GM21515 (cell line): ENCODE measurements around the gene HOXA5.

Experiments
- ATAC-seq: cut with Tn5 transposase; IDR thresholded peaks from one replicate; pipeline ENCODE4 v1.9.1; 2021; ENCODE audit not compliant: unreplicated experiment

HOXA5 gene

DNA sequence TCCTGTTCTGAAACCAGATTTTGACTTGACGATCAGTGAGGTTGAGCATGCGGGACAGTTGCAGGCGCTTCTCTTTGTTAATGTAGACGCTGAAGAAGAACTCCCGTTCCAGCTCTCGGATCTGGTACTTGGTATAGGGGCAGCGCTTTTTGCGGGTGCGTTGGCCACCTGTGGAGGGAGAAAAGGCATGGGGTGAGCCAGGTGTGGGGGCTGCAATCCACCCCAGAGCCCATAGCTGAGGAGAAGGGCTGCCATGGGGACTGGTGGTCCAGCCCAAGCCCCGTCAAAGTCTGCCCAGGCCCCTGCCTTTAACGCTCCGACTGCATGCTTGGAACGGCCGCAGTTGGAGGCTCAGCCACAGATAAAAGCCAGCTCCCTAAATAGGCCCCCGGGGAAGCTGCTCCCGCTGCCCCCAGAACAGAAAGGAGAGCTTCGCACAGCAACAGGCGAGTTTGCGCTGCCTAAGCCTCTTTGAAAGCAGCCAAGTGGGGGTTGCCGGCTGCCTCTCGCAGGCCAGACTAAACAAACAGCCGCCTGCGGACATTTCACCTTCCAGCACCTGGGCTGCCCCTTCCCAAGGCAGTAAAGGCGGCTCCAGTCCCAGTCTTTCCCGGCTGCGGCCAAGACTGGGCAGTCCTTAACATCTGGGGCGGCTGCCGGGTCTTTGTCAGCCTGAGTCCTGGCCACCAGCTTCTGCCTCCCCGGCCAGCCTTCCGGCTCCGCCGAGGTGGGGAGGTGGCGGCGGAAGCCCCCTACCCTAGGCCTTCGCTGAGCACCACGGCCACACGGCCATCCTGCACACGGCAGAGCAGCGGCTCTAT, 39.6 kb upstream of the HOXA5 start:
- ATAC-seq = no peak

DNA sequence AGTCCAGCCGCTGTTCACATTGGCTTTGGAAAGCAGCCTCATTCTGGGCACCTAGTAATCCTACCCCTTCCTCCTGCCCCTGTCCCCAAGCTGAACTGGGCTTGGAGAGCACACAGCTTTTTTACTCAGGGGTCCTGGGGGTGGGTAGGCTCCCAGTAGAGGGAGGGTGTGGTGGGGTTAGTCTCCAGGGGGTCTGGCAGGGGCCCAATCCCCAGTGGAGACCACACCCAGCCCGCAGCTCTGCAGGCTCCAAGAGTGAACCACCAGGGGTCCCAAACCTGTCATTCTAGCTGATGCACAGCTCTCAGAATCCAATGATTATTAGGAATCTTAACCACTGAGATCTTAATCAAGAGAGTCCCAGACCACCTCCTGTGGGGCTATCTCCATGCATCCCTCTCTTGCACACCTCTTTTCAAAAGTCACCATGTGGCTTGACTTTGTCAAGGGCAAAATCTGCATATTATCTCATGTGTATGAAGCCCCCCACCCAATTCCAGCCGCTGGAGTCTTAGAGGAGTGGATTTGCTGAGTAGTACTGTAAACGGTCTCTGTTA, 38.9 kb upstream of the HOXA5 start:
- no peak for ATAC-seq

DNA sequence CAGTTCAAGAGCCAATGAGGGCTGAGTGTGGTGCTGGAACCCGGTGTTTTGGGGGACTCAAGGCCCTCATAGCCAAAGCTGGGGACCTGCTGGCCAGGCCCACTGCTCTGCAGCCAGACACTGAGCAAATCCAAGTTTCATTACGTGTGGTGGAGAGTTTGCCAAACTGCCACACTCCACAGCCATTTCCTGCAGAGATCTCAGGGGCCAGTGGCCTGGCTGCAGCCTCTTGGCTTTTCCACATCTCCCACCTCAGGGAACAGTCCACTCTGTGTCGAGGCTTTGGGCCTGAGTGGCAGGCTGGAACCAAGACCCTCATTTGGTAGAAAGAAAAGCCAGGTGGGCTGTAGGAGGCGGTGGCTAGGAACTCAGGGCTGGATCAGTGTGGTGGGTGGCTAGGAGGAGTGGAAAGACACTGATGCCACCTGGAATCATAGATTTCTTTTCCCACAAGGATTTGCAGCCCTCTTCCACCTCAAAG, 38.4 kb upstream of the HOXA5 start:
- ATAC-seq = no peak

DNA sequence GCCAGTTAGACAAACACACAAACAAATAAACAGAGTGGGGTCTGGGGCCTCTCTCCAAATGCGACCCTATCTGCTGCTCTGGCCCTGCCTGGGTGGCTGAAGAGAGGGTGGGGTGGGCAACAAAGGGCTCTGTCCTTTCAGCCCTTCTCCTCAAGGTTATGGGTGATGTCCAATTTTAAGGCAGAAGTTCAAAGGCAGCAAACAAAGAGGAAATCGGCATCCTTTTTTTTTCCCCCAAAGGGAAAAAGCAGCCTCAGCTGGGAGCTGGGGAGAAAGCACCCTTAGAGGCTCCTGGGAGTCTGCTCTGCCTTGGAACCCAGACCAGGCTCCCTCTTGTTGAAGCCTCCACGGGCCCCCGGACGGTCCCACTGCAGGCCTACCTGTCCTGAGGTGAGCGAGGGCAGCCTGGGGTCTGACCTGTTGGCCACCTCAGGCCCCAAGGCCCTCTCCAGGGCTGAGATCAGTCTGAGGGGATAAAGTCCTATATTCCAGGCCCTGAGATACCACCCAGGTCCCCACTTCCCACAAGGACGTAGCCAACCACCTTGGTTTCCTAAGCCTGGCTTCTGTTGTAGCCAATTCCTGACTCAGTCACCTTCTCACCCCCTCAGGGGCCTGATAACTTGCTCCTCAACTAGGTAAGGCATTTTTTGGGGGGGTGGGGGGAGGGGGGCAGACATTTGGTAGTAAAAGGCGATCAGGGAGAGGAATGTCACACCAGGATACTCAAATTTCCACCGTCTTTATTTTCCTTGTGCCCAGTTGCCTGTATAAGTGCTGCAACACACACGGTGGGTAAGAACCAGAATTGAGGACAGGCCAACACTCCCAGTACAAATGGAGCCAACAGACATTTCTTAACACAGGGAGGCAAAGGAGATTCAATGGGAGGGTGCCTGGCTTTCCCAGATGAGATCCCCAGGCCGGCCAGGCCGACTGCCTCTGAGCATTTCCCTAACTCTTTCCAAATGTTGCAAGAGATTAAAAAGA, 37.2 kb upstream of the HOXA5 start:
- no peak for ATAC-seq

DNA sequence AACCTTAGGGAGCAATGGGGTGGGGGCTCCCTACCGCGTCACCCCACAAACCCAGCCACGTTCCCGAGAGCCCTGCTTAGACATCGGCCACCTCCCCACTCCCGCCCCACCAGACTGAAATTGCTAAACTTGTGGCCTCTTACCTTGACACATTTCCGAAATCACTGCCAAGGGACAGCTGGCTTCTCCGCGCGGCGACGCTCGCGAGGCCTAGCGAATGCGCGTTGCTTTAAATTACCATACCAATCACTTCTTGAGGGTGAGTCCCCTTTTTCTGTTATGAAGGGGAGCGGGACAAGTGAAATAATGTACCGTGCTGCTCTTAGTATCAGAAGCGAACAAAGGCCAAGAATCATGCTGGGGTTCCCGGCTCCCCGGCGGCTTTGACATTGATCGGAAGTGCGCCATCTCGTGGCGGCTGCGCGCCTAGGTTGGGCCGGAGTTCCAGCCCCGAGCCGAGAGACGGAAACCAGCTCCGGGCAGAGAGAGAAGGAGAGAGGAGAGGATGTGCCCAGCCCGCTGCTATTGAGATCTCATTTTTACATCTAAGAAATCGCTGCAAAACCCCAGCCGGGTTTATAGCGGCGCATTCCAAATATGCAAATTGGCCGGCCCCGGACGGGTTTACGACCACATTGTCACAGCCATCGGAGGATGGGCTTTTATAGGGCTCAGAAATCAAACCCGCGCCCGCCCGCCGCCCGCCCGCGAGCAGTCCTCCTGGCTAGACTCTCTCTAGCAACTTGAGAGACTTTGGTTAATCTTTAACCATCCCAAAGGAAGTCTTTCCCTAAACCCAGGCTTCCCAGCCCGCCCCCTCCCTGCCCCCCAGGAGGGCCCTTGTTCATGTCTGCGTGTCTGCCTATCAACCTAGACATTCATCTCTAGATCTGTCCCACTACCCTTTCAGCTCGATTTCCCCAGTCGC, 36.3 kb upstream of the HOXA5 start:
- no peak for ATAC-seq

DNA sequence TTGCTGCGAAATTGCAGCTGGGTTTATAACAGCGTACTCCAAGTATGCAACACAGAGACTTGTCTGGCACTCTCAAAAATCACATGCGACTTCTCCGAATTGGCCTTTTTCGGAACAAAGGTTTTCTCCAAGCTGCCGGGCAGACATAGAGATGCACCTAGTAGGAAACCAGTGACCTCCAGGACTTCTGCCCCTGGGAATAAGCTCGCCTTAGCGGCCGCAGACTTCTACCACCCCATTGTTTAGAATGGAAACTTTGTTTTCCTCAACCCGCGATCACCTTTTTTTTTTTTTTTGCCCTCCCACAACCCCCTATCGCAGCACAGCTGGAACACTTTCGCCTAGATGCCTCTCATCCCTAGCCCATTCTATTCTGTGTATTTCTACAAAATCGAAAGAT, 35.5 kb upstream of the HOXA5 start:
- ATAC-seq = no peak

DNA sequence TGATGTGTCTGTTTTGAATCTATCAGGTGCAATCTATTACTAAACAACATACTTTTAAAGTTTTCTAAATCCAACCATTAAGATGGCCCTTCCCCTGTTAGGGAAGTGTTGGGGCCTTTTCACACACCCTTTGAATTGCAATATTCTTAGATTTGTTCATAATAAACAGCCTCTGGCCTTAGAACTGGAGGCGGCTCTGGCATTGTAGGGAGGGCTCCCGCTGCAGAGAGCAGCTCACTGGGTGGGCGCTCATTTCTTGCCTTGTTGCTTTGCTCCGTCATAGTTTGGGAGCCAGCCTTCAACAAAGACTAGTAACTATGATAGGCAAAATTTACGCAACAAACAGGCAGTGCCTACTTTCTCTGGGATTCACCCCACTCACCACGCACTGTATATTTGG, 34.9 kb upstream of the HOXA5 start:
- ATAC-seq = no peak

DNA sequence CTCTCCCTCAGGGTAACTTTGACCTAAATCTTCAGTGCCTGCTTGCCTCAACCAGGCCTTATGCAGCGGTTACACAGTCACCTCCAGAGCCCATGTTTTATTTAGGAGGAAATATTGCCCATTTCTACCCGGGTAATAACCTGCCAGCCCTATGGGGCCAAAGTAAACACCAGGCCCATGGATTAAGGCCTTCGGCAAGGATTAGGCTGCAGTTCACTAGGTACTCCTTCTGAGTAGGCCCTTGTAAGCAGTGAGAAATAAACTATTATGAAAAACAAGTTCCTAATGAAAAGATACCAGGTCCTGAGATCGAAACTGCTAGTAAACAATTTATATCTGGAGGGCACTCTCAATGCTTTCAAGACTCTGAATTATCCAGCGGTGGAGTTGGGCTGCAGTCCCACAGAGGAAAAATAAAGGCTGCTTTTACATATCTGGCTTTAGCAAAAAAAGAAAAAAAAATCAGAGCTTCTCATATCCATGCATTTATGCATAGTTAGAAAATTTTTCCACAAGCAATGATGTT, 34.4 kb upstream of the HOXA5 start:
- ATAC-seq = no peak

DNA sequence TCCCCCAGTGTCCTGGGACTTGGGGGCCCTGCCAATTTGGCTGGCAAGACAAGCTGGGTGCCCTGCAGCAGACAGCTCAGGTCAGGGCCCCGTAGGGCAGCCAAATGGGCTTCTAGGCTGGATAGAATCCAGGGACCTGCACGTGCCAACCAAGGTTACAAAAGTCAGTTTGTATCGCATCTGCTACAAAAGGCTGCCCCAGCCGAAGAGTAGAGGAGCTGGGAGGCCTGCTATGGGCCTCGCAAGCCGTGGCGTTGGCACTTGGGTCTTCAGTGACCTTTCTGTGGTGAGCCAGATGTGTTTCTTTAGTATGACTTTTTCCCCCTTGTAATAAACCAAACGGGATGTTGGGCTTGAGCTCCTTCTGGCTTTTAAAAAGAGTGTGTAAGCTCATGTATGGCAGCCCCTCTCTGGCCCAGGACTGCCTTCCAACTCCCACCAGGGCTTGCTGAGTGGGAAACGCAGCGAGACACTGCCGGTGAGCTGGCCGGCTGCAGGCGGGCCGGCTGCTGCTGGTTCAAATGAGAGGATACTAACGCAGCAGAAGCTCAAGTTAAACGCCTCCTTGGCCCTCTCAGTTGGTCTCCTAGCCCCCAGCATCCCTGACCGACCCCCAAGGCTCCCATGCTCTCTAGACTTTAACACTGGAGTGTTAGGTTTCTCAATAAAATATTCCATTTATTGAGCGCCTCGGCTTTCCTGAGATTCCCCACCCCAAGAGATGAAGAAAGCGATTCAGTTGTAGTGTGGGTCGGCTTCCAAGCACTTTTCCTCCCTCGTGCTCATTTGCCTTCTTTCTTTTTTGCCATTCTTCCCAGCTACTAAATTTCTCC, 33.7 kb upstream of the HOXA5 start:
- no peak for ATAC-seq

DNA sequence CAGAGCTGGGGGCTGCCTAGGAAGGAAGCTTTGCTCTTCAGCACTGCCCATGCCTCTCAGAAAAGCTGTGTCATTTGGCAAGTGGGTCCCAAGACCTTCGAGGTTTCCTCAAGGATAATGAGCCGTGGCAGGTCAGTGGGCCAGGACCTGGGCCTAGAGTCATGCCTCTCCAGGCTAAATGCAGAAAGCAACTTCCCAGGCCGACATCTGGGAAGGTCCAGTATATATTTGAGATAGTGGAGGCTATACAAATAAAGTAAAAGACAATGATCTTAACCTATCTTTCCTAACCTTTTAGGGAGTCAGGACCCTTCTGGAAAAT, 33.0 kb upstream of the HOXA5 start:
- ATAC-seq = no peak

DNA sequence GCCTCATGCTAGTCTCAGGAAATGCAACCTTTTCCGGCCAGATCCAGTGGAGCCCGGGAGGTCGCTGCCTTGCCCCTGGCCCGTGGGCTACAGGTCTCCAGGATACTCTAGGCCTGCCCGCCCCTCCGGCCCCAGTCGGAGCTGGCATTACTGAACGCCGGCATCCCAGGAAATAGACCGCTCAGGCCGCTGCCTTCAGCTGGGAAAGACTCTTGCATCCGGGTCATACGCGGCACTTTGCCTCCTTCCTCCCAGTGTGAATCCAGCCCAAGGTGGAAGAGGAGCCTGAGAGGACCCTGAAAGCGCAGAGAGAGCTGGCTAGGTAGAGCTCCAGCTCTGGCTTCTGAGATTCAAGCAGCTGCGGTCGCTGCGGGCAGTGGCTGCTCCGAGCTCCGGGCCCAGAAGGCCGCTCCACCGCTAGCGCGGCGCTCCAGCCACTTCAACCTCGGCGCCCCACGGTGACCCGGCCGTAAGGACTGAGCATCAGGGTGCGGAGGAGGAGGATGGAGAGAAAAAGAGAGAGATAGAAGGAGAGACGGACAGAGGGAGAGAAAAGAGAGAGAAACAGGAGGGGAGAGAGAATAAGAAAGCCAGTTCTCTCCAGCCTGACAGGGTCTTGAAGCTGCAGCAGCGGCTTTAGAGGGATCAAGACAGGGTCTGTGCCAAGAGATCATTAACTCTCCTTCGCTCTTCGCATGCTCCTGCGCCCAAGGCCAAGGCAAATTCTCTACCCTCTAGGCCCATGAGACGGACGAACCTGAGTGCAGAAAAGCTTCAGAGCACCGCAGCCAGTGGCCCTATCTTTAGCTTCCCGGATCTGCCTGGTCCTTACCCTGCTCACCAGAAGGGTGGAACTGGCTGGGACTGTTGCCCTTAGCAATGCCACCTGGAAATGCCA, 32.4 kb upstream of the HOXA5 start:
- no peak for ATAC-seq

DNA sequence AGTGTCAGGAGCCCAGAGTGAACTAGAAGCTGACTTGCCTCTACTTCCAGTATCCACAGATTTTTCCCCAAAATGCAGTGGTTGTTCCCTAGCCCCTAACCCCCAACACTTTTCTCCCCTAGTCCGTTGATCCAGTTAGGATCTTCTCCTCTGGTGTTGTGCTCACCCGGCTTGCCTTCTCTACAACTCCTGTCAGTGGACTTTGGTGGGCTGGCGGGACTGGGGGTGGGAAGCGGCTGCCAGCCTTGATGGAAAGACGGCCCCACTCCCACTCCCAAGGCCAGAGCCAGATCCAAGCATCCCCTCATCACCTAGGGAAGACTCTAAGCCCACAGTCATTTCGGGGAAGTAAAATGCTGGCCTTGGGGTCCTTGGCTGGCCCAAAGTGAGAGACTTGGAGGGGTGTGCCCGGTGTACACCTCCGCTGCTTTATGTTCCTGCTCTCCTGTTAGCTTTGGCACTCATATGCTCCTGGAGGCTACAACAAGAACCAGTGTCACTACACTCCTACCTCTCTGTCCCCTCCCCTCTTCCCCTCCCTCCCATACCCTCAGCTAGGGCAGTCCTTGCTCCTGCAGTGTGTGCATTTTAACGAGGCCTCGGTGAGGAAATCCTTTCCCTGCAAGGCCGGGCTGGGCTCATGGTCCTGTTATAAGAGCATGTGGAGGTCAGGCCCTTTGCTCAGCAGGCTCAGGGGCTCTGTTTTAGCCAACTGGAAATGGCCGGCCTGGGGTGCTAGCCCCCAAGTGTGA, 31.6 kb upstream of the HOXA5 start:
- ATAC-seq = no peak

DNA sequence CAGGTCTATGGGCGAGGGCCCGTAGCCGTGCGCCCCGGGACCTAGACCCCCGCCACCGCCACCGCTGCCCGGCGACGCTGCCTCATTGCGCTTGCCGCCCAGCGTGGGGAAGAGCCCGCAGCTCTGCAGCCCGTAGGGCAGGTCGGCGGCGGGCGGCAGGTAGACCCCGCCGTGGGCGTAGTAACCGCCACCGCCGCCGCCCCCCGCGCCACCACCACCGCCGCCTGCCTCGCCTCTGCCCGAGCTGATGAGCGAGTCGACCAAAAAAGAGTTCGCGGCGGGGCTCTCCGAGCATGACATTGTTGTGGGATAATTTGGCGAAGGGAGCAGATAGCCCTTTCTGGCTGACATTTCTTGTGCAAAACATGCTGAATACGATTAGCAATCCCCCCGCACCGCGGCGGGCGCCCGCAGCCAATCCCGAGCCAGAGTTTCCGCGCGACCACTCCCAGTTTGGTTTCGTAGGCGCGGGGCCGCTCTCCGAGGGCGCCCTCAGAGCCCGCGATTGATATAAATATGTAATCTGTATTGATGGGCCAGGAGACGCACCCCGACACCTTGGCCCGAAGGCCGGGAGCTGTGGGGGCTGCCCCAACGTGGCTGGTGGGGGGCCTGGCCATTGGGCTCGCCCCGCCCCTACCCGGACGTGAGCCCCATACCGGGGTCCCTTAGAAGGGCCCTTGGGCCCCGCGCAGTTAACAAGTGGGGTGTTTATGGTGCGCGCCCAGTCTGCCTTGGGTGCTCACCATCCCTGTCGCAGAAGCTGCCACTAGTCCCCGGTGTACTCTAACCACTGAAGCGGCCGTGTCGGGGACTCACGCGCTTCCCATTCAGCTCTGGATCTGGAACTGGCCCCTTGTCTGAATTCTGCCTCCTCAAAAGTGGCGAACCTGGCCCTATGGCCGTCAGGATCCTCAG, 30.7 kb upstream of the HOXA5 start, which contains the start of gene HOXA10:
Gene HOXA10 (minus strand): TSS at position 365 of the 918 bp plus-strand sequence. CDS start 14 bp downstream, at position 351.
- ATAC-seq = no peak

DNA sequence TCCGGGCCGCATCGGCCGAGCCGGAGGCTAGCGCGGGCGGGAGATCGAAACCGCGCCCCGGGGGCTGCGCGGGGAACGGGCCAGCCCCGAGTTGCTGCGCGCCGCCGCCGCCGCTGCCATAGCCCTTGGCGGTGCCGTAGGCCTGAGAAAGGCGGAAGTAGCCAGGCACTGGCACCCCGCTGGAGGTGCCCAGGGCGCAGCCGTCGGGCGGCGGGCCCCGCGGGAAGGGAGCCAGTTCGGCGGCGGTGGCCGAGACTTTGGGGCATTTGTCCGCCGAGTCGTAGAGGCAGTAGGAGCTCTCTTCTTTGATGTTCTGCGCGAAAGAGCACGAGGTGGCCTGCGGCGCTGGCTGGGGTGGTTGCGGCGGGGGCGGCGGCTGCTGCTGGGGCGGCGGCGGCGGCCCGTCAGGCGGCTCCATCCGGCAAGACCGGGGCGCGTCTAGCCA, 30.1 kb upstream of the HOXA5 start:
- ATAC-seq = no peak

DNA sequence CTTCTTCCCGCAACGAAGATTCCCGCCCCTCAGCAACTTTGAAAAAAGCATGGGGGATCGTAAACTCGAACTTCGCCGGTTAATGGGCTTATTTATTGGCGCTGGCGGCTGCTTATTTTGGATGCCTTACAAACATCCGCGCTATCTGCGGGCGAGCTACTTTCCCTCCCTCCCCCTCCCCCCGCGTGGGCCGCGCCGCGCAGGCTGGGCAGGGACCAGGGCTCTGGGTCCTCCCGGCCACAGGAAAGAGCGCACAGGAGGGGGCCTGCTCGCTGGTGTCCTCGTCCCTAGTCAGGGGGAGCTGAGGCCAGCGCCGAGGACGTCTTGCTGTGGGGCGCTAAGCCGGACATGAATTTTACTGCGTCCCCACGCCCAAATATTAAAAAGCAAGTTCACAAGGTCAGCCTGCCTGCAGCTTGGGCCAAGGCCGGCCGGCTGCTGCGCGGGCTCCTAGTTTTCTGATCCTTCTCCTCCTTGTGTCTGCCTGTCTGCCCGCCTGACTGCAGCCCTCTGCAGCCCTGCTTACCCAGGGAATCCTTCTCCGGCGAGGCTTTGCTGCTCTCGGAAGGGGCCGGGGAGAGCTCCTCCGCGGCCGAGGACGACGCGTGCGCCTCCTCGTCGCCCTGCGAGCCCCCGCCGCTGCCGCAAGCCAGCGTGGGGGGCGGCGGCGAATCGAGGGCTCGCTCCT, 29.5 kb upstream of the HOXA5 start:
- no peak for ATAC-seq

DNA sequence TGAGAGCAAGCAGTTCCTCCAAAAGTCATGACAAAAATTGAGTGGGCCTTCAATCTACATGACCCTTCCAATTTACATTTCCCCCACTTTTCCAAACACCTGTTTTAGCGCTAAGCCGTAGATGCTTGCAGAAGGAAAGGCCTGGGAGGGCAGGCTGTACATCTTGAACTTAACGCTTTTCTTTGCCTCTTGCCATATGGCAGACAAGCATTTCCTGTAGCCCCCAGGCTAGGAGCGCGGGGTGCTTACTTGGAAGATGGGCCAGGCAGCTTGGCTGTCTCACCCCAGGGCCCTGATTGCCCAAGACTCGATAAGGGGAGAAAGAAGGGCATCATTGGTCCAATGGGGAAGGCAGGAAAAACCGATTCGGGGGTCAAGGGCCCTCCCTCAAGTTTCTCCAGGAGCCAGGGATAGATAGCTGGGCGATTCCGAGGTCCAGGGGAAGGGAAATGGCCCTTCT, 28.9 kb upstream of the HOXA5 start:
- ATAC-seq = no peak
